H1 (cell line): ENCODE results near the gene SLC25A42. TPM values are rescaled to one million over a fixed set of nuclear protein-coding genes. Genes with fewer than 3 reads are reported as not detected.

Source experiments
- BCL11A ChIP-seq, 2 experiments: IDR thresholded peaks; one replicate each; pipeline ENCODE4 v1.6.1; 2011; ENCODE audit warnings: low read depth in 2 of 2, low read length in 2 of 2, mild to moderate bottlenecking in 2 of 2
- GTF2F1 ChIP-seq: IDR thresholded peaks from 2 replicates; pipeline ENCODE4 v1.6.1; 2012; ENCODE audit warnings: low read depth, low read length, improper control_type of control experiment, borderline replicate concordance
- HDAC6 ChIP-seq: IDR thresholded peaks from one replicate; pipeline ENCODE4 v1.7.1; 2012; ENCODE audit warnings: low read depth, mild to moderate bottlenecking, inconsistent platforms, low read length, moderate library complexity
- RAD21 ChIP-seq, 2 experiments: IDR thresholded peaks in 1 of 2; conservative IDR thresholded peaks in 1 of 2; 2 replicates each; pipeline ENCODE4 v1.6.1; 2011; ENCODE audit warnings: low read depth in 2 of 2, low read length in 2 of 2, improper control_type of control experiment in 1 of 2, inconsistent platforms in 1 of 2, mild to moderate bottlenecking in 1 of 2, moderate library complexity in 1 of 2
- SP4 ChIP-seq: IDR thresholded peaks from 2 replicates; pipeline ENCODE4 v1.6.1; 2012; ENCODE audit warnings: low read length, inconsistent platforms
- YY1 ChIP-seq: IDR thresholded peaks from 2 replicates; pipeline ENCODE4 v1.6.1; 2011; ENCODE audit warnings: low read depth, mild to moderate bottlenecking, low read length
- polyA plus RNA-seq, 7 experiments: library from polyadenylated mRNA; depleted of rRNA in 3 of 7; stranded (reverse) in 5 of 7; unstranded in 2 of 7; fragments of >200 nt in 5 of 7; fragments of 200-250 nt in 2 of 7; gene quantifications; 1 replicate in 5 of 7; 2 replicates in 1 of 7; 4 replicates in 1 of 7; pipeline versions ENCODE4 v1.2.1 to v1.2.3, GENCODE V29; 2011 to 2013; ENCODE audit warnings: missing spikeins in 2 of 7, mixed read lengths in 2 of 7
- total RNA-seq: library from RNA; stranded (reverse); fragmentation: NEBNext Ultra II Directional; extraction: Animal tissue kit (Norgen Biotek cat#: 25700); gene quantifications from 2 replicates; pipeline ENCODE4 v1.2.1, GENCODE V29; 2021
- TF ChIP-seq, protein P1 (sequence below): IDR thresholded peaks from 2 replicates; pipeline ENCODE4 v1.6.1; 2011; ENCODE audit warnings: low read length, improper control_type of control experiment

The SLC25A42 gene
- total and polyA plus RNA-seq, 2 of the 8 experiments (the other 6 are each of a cell fraction or from before 2014, with no cell fraction given), result 5.9 to 6.2 TPM

DNA sequence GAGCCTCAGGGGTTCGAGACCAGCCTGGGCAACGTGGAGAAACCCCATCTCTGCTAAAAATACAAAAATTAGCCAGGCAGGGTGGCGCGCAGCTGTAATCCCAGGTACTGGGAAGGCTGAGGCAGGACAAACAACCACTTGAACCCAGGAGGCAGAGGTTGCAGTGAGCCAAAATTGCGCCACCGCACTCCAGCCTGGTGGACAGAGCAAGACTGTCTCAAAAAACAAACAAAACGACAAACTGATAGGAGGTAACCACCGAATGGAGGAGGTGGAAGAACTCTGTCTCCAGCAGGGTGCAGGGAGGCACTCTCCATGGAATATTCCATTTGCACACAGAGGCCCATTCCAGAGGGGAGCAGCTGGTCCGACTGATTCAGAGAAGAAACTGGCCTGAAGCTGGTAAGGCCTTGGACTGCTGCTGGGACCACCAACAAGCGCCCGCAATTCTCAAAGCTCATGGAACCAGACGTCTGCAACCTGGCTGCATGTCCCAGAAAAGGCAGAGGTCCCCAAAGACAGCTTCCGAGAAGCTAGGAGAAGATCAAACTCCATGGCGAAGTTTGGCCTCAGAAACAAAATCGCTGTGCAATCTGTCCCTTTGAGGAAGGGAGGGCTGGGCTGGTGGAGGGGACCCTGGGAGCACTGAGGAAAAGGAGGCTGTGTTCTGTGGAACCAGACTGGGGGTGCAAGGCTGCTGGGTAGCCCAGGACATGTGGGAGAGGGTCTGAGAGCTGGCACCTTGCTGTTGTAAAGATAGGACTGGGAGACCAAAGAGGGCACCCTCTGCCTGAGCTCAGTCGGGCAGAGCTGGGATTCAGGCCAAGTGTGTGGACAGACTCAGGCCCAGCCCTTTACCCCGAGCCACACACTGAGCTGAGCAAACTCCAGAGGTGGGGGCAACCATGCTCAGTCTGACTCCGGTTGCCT is 35.2 kb downstream of the SLC25A42 start (continued):
- TF ChIP-seq GTF2F1 (no peak), BCL11A (IDR thresholded peaks at IDR 0.05; ENCODE audit: low read depth in 2 of 2, low read length in 2 of 2) (no peak), HDAC6 (no peak), SP4 (no peak), RAD21 (IDR thresholded peaks at IDR 0.05 in 1 of 2, conservative IDR thresholded peaks at IDR 0.05 in 1 of 2; ENCODE audit: low read depth in 2 of 2, low read length in 2 of 2) (no peak), YY1 (no peak)
- TF ChIP-seq, protein P1, sequence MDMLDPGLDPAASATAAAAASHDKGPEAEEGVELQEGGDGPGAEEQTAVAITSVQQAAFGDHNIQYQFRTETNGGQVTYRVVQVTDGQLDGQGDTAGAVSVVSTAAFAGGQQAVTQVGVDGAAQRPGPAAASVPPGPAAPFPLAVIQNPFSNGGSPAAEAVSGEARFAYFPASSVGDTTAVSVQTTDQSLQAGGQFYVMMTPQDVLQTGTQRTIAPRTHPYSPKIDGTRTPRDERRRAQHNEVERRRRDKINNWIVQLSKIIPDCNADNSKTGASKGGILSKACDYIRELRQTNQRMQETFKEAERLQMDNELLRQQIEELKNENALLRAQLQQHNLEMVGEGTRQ, result no peak
